ENCODE measurements around the gene TGM6.
A peak's percentile ranks its signal among the peaks of the same experiment; 100 is the strongest.

TGM6 gene

DNA sequence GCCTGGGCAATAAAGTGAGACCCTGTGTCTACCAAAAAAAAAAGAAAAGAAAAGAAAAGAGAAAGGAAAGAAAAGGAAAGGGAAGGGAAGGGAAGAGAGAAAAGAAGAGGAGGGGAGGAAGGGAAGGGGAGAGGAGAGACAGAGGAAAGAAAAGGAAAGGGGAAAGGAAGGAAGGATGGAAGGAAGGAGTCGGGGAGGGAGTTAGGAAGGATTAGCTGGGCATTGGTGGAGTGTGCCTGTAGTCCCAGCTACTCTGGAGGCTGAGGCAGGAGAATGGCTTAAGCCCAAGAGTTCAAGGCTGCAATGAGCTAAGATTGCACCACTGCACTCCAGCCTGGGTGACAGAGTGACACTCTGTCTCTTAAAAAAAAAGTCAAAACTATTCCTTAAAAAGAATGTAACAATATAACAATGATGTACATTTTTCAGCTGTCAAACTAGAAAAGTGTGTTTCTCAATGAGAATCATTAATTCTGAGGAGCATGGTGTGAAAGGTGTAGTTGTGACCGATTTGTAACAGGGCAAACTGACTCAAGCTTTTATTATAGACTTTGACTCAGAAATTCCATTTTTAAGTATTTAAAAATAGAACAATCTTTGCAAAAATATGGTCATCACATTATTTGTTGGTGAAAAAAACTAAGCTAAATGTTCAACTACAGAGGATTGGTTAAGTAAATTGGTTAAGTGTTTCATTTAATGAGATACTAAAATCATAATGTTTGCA lies 75.2 kb downstream of the TGM6 start:
- no peak for DNase-seq (ENCODE audit: low spot score)

DNA sequence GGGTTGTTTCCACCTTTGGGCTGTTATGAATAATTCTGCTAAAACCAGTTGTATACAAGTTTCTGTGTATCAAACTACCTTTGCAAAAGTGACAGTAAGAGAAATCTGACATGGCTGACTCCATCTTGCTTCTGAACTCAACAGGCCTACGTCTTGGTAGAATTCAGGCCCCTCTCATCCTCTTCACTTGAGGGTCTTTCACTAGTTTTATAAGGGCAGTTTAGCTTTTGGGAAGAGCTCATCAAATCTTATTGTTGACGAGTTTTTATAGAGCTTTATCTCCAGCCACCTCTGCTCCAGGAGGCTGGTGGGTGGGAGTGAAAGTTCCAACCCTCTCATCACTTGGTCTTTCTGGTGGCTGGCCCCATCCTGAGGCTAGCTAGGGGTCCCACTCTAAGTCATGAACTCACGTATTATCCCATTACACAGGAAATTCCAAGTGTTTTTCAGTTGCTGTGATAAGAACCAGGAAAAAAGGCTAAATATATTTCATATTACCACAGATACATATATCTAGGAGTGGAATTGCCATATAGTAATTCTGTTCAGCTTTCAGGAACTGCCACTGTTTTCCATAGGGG lies 78.3 kb downstream of the TGM6 start:
- DNase-seq (ENCODE audit: low spot score) = no peak

DNA sequence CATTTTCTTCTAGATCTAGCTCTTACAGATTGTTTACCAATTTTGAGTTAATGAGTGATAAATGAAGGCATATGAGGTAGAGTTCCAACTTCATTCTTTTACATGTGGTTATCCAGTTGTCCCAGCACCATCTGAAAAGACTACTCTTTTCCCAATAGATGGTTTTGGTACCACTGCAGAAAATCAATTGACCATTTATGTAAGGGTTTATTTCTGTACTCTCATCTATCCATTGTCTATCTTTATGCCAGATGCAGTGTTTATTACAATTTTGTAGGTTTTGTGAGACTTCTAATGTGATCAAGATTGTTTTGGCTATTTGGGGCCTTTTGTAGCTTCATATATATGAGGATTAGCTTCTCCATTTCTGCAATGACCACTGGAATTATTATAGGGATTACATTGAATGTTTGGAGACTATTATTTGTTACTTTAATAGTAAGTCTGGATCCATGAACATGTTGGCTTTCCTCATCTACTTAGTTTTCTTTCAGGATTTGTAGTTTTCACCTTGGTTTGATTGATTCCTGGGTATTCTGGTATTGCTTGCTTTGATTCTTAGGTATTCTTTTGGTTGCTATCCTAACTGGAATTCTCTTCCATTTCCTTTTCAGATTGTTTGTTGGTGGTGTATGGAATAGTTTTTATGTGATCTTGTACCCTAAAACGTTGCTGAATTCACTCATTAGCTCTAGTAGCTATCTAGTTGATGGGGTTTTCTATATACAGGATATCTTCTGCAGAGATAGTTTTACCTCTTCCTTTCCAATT lies 79.5 kb downstream of the TGM6 start:
- no peak for DNase-seq (ENCODE audit: low spot score)

DNA sequence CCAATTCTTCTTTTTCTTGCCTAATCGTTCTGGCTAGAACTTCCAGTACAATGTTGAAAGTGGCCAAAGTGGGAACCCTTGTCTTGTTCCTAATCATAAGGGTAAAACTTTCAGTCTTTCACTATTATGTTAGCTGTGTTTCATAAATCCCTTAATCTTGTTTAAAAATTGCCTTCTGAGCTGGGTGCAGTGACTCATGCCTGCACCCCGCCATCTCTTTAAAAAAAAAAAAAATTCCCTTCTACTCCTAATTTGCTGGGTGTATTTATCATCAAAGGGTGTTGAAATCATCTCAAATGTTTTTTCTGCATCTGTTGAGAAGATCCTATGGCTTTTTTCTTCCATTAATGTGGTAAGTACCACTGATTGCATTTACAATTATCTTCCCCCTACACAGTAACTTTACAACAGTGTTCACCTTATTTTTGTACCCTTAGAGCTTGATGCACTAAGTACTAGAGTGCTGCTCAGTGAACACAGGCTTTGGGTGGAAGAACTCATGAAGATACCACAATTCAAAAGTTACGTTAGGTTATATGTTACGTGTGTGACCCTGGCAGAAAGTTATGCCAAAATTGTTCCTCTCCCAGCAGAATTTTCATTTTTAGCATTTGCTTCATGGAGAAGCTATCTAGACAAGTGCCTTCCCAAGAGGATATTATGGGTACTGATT lies 80.2 kb downstream of the TGM6 start:
- no peak for DNase-seq (ENCODE audit: low spot score)

DNA sequence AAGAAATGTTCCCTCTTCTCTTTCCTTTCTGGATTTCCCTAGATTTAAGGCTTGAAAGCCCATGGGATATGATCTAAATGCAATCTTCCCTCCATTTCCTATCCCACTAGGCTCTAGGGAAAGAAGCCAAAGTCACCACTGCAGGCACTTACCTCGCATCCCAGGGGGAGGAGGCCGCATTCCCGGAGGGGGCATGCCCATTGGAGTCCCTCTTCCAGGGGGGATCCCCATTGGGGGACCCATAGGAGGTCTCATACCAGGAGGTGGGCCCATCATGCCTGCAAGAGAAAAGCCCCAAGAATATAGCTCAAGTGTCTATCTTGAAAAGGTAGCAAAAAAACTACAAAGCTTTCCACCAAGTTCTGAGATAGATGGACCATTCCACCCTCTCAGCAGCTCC lies 81.8 kb downstream of the TGM6 start:
- no peak for DNase-seq (ENCODE audit: low spot score)

DNA sequence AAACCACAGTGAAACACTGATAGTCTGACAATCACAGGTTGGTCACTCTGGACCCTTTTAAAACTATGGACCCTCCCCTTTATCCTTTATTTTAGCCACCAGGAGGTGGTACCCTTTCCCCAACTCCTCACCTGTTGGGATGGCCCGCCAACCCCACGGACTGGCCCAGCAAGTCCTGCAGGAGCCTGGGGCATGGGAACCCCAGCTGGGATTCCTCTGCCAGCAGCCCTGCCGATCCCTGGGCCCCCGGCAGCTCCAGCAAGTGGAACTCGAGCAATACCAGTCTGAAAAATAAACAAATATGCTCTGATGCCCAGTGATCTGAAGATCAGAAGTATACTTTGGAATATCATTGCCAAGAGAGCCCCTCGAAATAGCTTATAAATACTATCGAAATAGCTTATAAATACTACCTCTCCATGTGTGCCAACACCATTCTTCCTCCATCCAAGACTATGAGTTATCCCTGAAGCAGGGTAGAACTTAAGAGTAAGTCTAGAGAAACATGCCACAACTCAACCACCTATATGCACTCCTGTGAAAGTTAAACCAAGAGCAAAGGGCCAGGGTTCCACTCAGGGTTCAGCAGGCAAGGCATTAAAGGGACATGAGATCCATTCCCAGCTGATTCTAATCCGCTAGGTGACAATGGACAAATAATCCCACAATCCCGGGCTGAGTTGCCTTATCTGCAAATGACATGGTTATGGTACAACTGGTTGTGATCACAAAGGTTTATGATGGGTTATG lies 83.1 kb downstream of the TGM6 start:
- DNase-seq (ENCODE audit: low spot score) = no peak

DNA sequence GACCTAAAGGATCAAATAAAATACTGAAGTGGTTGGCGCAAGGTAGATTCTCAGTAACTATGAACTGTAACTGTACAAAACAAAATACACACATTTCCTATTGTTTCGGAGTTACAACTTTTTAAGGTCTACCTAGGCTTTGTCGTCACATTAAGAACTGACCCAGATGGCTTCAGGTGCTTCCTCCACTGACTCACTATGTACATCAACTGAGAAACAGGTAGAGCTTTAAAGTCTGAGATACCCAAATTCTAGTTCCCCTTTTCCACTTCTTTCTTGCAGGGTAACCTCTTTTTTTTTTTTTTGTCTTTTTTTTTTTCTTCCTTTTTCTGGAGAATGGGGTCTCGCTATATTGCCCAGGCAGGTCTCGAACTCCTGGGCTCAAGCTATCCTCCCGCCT lies 84.4 kb downstream of the TGM6 start:
- no peak for DNase-seq (ENCODE audit: low spot score)

DNA sequence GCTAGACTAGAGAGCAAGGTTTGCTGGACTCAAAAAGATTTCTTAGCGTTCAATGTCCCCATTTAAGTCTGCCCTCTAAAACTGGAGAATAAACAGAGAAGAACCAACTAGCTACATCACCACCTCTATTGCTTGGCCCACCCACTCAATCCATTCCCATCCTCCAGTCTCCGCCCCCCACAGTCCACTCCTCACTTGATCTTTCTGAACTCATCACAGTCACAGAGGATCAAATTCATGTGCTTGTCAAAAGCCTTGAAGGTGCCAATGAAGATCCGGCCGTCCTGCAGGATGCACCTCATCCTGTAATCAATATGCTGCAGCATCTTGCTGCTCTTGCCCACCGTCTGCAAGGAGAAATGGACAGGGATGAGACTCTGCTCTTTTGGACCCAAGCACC lies 86.7 kb downstream of the TGM6 start:
- DNase-seq (ENCODE audit: low spot score) = no peak

DNA sequence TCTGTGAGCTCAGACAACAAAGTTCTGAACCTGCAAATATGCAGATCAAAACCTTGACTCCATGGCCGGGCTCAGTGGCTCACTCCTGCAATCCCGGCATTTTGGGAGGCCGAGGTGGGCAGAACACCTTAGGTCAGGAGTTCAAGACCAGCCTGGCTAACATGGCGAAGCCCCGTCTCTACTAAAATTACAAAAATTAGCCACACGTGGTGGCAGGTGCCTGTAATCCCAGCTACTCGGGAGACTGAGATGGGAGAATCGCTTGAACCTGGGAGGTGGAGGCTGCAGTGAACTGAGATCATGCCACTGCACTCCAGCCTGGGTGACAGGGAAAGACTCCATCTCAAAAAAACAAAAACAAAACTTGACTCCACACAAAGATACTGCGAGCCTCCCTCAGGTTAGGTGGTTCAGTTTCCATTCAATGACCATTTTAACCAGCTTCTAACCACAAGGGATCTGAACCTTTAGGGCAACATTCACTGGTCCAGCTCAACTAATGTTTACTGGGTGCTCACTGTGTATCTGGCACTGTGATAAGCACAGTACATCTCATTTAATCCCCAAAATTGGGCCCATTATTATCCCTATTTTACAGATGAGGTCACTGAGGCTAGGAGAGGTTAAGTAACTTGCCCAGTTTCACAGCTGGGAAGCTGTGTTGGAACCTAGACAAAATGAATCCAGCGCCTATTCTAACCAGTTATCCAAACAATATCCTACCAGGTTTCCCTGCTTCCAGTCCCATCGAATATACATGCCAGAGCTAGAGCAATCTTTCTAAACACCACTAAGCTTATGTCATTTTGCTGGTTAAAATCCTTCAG lies 88.1 kb downstream of the TGM6 start:
- no peak for DNase-seq (ENCODE audit: low spot score)

DNA sequence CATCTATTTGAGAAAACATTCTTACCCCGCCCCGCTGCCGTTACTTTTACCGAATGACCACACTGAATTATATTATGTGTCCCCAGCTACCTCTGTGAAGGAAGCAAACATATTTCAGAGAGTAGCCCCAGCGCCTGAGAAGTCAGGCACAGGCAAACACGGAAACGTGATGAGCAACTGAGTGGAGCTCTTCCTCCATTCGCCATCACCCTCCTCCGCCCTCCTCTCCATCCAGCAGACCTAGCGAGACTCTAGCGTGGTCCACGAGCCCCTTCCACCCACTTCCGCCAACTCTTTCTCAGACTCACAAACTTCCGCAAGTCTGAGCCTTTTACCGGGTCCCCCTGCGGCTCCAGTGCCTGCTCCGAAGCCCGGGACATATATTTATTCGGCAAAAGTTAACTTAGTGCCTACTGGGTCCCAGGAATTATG lies 89.3 kb downstream of the TGM6 start:
- peak; percentile 54 for DNase-seq (ENCODE audit: low spot score)

DNA sequence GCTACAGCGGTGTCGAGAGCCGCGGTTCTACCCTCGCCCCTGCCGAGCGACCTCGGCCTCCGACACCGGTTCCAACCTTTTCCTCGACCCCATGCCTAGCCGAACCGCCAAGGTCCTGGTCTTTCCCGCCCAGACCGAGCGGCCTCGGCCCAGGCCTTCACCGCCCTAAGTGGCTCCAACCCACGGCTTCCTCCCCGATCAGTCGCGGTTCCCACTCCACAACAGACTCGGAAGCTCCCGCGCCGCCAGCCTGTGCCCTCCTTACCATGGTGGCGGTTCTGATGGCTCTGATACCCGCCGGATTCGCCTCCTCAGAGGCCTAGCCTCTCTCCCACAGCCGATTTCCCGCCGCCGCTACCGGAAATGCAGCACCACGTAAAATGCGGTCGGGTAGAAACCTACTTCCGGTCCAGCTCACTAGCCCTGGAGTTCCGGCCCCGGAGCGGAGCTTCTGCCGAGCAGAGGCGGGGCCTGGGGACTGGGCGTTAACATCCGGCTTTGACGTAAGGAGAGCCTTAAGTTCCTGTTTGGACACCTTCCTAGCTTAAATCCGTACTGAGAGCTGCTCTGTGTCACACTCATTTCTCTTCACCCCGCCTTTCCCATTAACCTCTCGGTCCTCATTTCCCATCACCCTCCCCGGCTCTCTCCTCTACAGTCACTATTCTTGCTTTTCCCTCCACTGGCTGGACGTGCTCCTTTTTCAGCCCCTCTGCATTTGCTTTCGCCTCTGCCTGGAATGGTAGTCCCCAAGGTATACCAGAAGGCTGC lies 89.9 kb downstream of the TGM6 start, which contains the start of gene SNRPB:
TSS of gene SNRPB (minus strand) at position 367 of the 771 bp plus-strand sequence. CDS start at position 268, 99 bp downstream.
- peak; percentile 100 for DNase-seq (ENCODE audit: low spot score)

DNA sequence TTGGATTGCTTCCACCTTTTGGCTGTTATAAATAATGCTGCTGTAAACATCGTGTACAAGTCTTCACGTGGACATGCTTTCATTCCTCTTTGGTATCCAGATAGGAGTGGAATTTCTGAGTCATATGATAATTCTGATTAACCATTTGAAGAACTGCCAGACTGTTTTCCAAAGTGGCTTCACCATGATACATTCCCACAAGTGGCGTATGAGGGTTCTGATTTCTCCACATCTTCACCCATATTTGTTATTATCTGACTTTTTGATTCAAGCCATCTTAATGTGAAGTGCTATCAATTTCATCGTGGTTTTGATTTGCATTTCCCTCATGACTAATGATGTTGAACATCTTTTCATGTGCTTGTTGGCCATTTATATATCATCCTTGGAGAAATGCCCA lies 92.8 kb downstream of the TGM6 start:
- DNase-seq (ENCODE audit: low spot score) = no peak

DNA sequence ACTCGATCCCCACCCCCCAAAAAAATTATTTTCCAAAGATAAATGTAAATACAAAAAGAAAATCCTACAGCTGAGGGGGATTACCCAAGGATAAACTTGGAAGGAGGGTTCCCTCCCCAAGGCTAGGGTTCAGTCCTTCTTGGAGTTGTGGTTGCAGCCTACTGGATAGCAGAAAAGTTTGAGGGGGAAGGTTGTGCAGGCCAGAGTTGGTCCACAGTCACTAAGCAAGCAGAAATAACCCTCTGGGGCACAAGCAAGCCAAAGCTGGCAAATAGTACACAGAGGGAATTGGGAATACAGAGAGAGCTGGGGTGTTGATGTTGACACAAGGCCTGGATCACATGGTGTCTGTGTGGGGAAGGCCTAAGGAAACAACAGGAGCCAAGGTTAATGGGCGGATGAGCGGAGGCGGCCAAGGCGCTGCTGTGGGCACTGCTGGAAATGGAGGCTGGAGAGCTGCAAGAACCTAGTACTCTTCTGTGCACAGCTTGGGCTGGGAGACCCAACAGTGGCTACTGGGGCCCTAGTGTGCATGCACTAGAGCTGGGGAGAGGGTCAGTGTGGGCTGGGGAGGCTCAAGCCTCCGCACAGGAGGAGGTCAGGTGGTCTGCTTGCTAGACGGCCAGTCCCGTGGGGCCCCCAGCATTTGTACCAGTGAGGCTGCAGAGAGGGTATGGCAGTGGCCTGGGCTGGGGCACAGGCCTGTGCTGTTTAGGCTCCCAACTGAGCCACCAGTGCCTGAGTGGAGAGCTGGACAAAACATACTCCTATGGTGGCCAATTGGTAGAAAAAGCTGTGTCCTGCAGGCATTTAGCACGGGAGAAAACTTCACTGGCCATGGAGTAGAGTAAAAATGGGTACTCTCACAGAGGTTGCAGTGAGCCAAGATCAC lies 95.4 kb downstream of the TGM6 start:
- no peak for DNase-seq (ENCODE audit: low spot score)

DNA sequence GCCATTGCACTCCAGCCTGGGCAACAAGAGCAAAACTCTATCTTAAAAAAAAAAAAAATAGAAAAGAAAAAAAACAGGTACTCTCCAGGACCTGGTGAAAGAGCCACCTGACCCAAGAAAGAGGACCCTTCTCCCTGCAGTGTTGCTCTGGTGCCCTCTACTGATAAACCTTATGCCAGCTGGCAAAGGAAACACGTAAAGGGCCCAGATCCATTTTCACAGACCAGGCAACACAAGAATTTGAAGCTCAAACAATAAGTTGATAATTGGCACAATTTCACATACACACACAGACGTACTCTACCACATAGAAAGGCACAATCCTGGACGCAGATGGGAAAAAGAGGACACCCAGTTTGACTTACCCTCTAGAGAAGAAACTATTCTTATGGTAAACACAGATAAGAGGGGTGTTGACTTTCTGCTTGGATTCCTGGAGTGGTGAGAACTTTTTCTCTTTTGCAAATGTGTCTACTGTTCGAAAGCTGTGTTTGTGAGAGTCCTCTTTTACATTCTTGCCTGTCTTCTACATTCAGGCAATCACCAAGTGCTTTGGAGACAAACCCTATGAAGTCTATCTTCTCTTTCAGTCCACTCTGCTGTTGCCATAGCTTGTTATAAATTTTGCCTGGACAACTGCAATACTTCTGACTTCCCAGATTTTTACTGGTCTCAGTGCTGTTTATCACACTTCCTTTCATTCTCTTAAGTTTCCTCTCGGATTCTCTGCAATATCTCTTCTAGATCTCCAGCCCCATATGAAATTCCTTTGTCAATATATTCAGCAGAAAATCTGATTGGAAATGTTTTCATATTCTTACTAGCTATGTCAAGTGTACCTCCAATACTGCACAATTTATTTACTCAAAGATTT lies 96.3 kb downstream of the TGM6 start:
- no peak for DNase-seq (ENCODE audit: low spot score)

DNA sequence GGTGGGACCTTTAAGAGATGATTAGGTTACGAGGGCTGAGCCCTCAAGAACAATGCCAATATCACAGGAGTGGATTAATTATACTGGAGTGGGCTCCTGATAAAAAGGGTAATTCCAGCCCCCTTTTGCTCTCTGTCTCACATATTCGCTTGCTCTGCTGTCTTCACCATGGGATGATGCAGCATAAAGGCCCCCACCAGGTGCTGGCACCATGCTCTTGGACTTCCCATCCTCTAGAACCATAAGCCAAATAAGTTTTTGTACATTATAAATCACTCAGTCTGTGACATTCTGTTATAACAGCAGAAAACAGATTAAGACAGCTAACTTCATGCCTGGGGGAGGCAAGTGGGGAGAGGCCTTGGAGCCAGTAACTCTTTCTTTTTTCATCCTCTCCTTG lies 99.7 kb downstream of the TGM6 start:
- no peak for DNase-seq (ENCODE audit: low spot score)

All from SW480 (cell line).